ENCODE measurements around the gene CAMTA1.

- TF ChIP-seq CTCF (IDR thresholded peaks at IDR 0.05), result no peak
- no peak for TF ChIP-seq POLR2AphosphoS5 (IDR thresholded peaks at IDR 0.05; ENCODE audit: insufficient read depth in 1 of 2, low read depth in 1 of 2)
Observed at GRCh38 chr1:7650801-7651200, 865.5 kb downstream of the CAMTA1 start.
